GM12878 (cell line): ENCODE measurements around the gene ATF3. TPM values are rescaled to one million over a fixed set of nuclear protein-coding genes. Genes with fewer than 3 reads are reported as not detected.

Source experiments
- ATAC-seq: fragments of 200-7000 bp; cut with Tn5 transposase; 3 replicates; pipeline ENCODE4 v1.9.1; 2020; ENCODE audit warnings: mild to moderate bottlenecking, moderate library complexity
- BruUV-seq: library from RNA; stranded (reverse); fragments of 400-500 nt; replicated peaks from 2 replicates; lab custom pipeline; 2021; lab: Mats Ljungman, UMichigan
- CTCF ChIA-PET: fragments of 300-600 bp; sonication (Branson Sonifier 250); formaldehyde crosslinking; extraction: SDS; loops from one replicate; lab custom pipeline; 2021; ENCODE audit warnings: inconsistent platforms; lab: Yijun Ruan, JAX
- POLR2A ChIA-PET: fragments of 350-600 bp; formaldehyde crosslinking; extraction: SDS; loops from one replicate; lab custom pipeline; 2021; ENCODE audit warnings: inconsistent platforms; lab: Charles Lee
- RAD21 ChIA-PET: fragments of 300-600 bp; sonication (Branson Sonifier 250); formaldehyde crosslinking; loops from one replicate; lab custom pipeline; 2023; ENCODE audit warnings: antibody characterized with exemption; ENCODE audit not compliant: unreplicated experiment; lab: Charles Lee
- SMC1A ChIA-PET: fragments of 300-600 bp; sonication (Branson Sonifier 250); formaldehyde crosslinking; loops from one replicate; lab custom pipeline; 2023; ENCODE audit not compliant: unreplicated experiment, uncharacterized antibody; lab: Charles Lee
- DNase-seq: peaks from one replicate; pipeline ENCODE4 v3.0.0-alpha.2; 2011; ENCODE audit warnings: low read depth, low spot score
- FAIRE-seq: peaks from 3 replicates; lab custom pipeline; 2011; peaks lifted over from hg19 to GRCh38; lab: Jason Lieb, UNC
- H2AFZ ChIP-seq: 2 replicates; pipeline ENCODE4 v1.6.0; 2011; ENCODE audit warnings: low read depth, low read length, control low read depth; ENCODE audit not compliant: control insufficient read depth
- H3K27ac ChIP-seq: 2 replicates; pipeline ENCODE4 v1.5.1; 2011; ENCODE audit warnings: control low read depth; ENCODE audit not compliant: control insufficient read depth, insufficient read depth
- H3K27me3 ChIP-seq, 2 experiments: replicated peaks in 1 of 2; 2 replicates each; pipeline versions ENCODE4 v1.6.0 to v1.6.1; 2011; ENCODE audit warnings: low read length in 1 of 2; ENCODE audit not compliant: control insufficient read depth in 2 of 2, insufficient read depth in 2 of 2
- H3K36me3 ChIP-seq, 2 experiments: 2 replicates each; pipeline ENCODE4 v1.5.1; 2011; ENCODE audit warnings: low read length in 1 of 2; ENCODE audit not compliant: control insufficient read depth in 2 of 2, insufficient read depth in 2 of 2
- H3K4me1 ChIP-seq: 2 replicates; pipeline ENCODE4 v1.6.1; 2011; ENCODE audit warnings: mild to moderate bottlenecking, low read length, moderate library complexity, mixed read lengths; ENCODE audit not compliant: control insufficient read depth, insufficient read depth
- H3K4me2 ChIP-seq: 2 replicates; pipeline ENCODE4 v1.6.0; 2011; ENCODE audit warnings: control low read depth; ENCODE audit not compliant: control insufficient read depth, insufficient read depth
- H3K4me3 ChIP-seq: fragments of 200-600 bp; sonication (generic); 2 replicates; pipeline ENCODE4 v1.5.1; 2016
- H3K79me2 ChIP-seq: 2 replicates; pipeline ENCODE4 v1.6.0; 2011; ENCODE audit warnings: low read length; ENCODE audit not compliant: control insufficient read depth, insufficient read depth
- H3K9ac ChIP-seq: 2 replicates; pipeline ENCODE4 v1.8.0; 2011; ENCODE audit warnings: low read length, control low read depth, mixed read lengths; ENCODE audit not compliant: control insufficient read depth, insufficient read depth
- H3K9me3 ChIP-seq: replicated peaks from 3 replicates; pipeline ENCODE4 v1.5.1; 2011; ENCODE audit warnings: mild to moderate bottlenecking, low read length; ENCODE audit not compliant: control insufficient read depth, insufficient read depth
- H4K20me1 ChIP-seq: 2 replicates; pipeline ENCODE4 v1.6.0; 2011; ENCODE audit not compliant: control insufficient read depth, insufficient read depth
- CBX3 ChIP-seq: fragments of 200-600 bp; sonication (generic); IDR thresholded peaks from 2 replicates; pipeline ENCODE4 v1.6.1; 2016; ENCODE audit warnings: low read depth, borderline replicate concordance
- CEBPB ChIP-seq, 2 experiments: fragments of 150-350 bp in 1 of 2; IDR thresholded peaks; 2 replicates each; pipeline ENCODE4 v1.6.1; 2012 to 2014; ENCODE audit warnings: low read depth in 2 of 2, low read length in 2 of 2, borderline replicate concordance in 1 of 2, inconsistent platforms in 1 of 2
- CHD1 ChIP-seq: IDR thresholded peaks from 2 replicates; pipeline ENCODE4 v1.6.1; 2012; ENCODE audit warnings: low read depth, low read length, improper control_type of control experiment
- FOXM1 ChIP-seq: IDR thresholded peaks from 2 replicates; pipeline ENCODE4 v1.6.1; 2012; ENCODE audit warnings: low read depth, mild to moderate bottlenecking, inconsistent platforms, low read length, moderate library complexity
- JUNB ChIP-seq: IDR thresholded peaks from 2 replicates; pipeline ENCODE4 v1.6.1; 2016; ENCODE audit warnings: antibody characterized with exemption, mild to moderate bottlenecking
- MEF2B ChIP-seq: fragments of 450-650 bp; IDR thresholded peaks from 2 replicates; pipeline ENCODE4 v1.6.1; 2018; ENCODE audit warnings: mild to moderate bottlenecking, moderate library complexity; ENCODE audit not compliant: partially characterized antibody, poor library complexity, severe bottlenecking
- MYB ChIP-seq: fragments of 150-350 bp; IDR thresholded peaks from 2 replicates; pipeline ENCODE4 v1.6.1; 2014; ENCODE audit warnings: mild to moderate bottlenecking, low read depth, low read length, borderline replicate concordance
- NR2C1 ChIP-seq: fragments of 450-650 bp; IDR thresholded peaks from 2 replicates; pipeline ENCODE4 v1.6.1; 2017; ENCODE audit warnings: antibody characterized with exemption, mild to moderate bottlenecking, moderate library complexity
- PAX5 ChIP-seq: IDR thresholded peaks from 2 replicates; pipeline ENCODE4 v1.6.1; 2011; ENCODE audit warnings: low read depth, low read length, borderline replicate concordance
- RFX5 ChIP-seq: IDR thresholded peaks from 2 replicates; pipeline ENCODE4 v1.6.1; 2011; ENCODE audit warnings: low read depth, low read length, improper control_type of control experiment
- SMARCA5 ChIP-seq: fragments of 450-650 bp; IDR thresholded peaks from 2 replicates; pipeline ENCODE4 v1.6.1; 2017; ENCODE audit warnings: mild to moderate bottlenecking
- STAT1 ChIP-seq: fragments of 450-650 bp; conservative IDR thresholded peaks from 2 replicates; pipeline ENCODE4 v1.6.1; 2014; ENCODE audit warnings: antibody characterized with exemption, mild to moderate bottlenecking
- WGBS: methylation state at CpG from one replicate; pipeline ENCODE4 v1.1.6; 2016; ENCODE audit warnings: low lambda C conversion rate; ENCODE audit not compliant: insufficient replicate concordance, insufficient coverage; ENCODE audit errors: missing lambda C conversion rate; 5-methylcytosine and 5-hydroxymethylcytosine counted together
- in situ Hi-C: fragments of 300-500 bp; cut with MboI; formaldehyde crosslinking; loops from 9 replicates; pipeline ENCODE4 v1.14.3; 2018; ENCODE audit warnings: mixed read lengths
- intact Hi-C: fragments of 100-400 bp; cut with micrococcal nuclease; formaldehyde crosslinking; loops from one replicate; pipeline ENCODE4 v1.14.2; 2022; ENCODE audit not compliant: unreplicated experiment
- polyA plus RNA-seq, 11 experiments: library from polyadenylated mRNA; depleted of rRNA in 4 of 11; unstranded in 6 of 11; stranded (reverse) in 5 of 11; fragments of >200 nt; fragmentation: Nextera tagmentation in 4 of 11; fragmentation: Illumina TruSeq in 1 of 11; extraction: Ambion mirVana in 4 of 11; extraction: Trizol in 1 of 11; gene quantifications; 1 replicate in 1 of 11; 2 replicates in 10 of 11; pipeline versions ENCODE4 v1.2.1 to v1.2.3, GENCODE V29; 2011 to 2016; ENCODE audit warnings: inconsistent platforms in 2 of 11, missing spikeins in 2 of 11, low read depth in 1 of 11
- total RNA-seq, 4 experiments: library from RNA; depleted of rRNA in 3 of 4; stranded (reverse); fragments of >200 nt in 3 of 4; fragmentation: Illumina TruSeq in 1 of 4; extraction: Trizol in 1 of 4; gene quantifications; 2 replicates each; pipeline versions ENCODE4 v1.2.1 to v1.2.3, GENCODE V29; 2013 to 2021
- TF ChIP-seq, protein P1 (sequence below): fragments of 450-650 bp; IDR thresholded peaks from 2 replicates; pipeline ENCODE4 v1.6.1; 2016; ENCODE audit warnings: mild to moderate bottlenecking, moderate library complexity, borderline replicate concordance
- TF ChIP-seq, protein P2 (sequence below): fragments of 150-350 bp; IDR thresholded peaks from 2 replicates; pipeline ENCODE4 v1.6.1; 2016; ENCODE audit warnings: low read depth, low read length

Gene ATF3
- total and polyA plus RNA-seq, 10 of the 15 experiments (the other 5 are each of a cell fraction or from before 2014, with no cell fraction given) = 3.0 to 13.9 (median 8.3) TPM

DNA sequence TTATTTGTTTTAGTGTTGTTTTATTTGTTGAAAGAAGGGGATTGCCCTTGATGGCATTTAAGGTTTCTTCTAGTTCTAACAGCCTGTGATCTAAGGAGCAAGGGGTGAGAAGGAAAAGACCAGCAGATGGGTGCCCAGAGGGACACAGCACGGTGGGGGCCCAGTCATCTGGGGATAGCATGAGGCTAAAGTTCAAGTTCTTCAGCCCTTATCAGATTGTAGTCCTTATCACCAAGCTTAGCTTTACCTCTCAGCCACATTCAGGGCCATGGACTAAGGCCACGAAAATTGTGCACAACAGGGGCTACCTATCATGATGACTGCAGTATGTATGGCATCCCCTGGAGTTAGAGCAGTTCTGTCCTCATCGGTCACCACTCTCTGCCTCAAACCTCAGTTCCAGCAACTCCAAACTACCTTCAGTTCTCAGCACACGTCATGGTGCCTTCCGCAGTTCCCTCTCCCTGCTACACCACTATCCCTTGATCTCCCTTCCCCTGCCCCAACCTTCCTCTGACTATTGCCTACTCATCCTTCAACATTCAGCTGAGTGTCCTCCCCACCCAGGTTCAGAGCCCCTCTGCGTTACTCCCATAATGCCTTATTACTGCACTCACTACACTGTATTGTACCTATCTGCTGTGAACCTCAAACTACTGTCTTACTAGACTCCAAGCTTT is 36.4 kb downstream of the ATF3 start (continued):
- TF ChIP-seq JUNB (no peak), NR2C1 (no peak), CBX3 (no peak)

DNA sequence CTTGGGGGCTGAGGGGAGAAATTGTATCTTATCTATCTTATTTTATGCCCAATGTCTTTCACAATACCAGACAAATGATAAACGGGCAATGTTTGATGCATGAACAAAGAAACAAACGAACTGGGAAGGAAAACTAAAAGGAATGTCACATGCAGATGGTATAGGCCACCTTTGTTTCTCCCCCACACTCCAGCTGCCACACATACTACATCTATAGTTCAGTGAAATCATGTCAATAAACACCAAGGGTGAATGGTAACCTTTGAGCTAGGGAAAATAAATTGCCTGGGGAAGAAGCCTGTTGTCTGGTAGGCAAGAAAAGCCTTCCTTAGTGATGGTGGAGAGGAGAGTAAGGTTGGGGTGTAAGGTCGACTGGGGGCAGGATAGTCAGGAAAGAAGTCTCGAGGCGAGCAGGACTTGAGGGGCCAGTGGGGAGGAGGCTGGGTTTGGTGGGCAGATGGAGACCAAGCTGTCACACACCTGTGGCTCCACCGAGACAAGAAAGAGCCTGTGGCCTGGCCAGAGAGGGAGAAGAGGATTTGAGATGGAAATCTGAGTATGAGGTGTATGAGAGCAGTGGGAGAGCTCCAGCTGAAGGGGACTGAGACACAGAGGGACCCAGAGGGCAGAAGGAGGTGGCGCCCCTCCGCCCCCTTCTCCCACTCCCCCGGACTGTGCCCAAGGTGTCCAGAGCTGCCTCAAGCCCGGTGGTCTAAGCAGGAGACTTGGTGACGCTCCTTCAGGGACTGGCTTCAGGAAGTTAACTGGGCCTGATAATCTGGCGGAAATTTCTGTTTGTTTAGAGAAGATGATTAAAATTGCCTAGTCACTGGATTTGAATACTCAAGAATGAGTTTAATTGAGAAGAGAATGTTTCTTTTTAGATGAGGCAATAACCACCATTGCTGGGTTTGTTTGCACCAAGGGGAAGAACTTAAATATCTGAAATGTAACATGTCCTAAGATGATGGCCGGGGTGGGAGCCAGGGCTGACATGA is 37.3 kb downstream of the ATF3 start:
- WGBS = 32% methylated on average over 13 of the region's 13 CpGs
- FAIRE-seq = no peak
- TF ChIP-seq MEF2B = no peak
- no peak for TF ChIP-seq MYB
- no peak for TF ChIP-seq SMARCA5
- no peak for TF ChIP-seq FOXM1
- TF ChIP-seq CEBPB (IDR thresholded peaks at IDR 0.05; ENCODE audit: borderline replicate concordance in 1 of 2, low read depth in 2 of 2, low read length in 2 of 2) = no peak
- TF ChIP-seq, protein P1, sequence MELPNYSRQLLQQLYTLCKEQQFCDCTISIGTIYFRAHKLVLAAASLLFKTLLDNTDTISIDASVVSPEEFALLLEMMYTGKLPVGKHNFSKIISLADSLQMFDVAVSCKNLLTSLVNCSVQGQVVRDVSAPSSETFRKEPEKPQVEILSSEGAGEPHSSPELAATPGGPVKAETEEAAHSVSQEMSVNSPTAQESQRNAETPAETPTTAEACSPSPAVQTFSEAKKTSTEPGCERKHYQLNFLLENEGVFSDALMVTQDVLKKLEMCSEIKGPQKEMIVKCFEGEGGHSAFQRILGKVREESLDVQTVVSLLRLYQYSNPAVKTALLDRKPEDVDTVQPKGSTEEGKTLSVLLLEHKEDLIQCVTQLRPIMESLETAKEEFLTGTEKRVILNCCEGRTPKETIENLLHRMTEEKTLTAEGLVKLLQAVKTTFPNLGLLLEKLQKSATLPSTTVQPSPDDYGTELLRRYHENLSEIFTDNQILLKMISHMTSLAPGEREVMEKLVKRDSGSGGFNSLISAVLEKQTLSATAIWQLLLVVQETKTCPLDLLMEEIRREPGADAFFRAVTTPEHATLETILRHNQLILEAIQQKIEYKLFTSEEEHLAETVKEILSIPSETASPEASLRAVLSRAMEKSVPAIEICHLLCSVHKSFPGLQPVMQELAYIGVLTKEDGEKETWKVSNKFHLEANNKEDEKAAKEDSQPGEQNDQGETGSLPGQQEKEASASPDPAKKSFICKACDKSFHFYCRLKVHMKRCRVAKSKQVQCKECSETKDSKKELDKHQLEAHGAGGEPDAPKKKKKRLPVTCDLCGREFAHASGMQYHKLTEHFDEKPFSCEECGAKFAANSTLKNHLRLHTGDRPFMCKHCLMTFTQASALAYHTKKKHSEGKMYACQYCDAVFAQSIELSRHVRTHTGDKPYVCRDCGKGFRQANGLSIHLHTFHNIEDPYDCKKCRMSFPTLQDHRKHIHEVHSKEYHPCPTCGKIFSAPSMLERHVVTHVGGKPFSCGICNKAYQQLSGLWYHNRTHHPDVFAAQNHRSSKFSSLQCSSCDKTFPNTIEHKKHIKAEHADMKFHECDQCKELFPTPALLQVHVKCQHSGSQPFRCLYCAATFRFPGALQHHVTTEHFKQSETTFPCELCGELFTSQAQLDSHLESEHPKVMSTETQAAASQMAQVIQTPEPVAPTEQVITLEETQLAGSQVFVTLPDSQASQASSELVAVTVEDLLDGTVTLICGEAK = no peak
- TF ChIP-seq, protein P2, sequence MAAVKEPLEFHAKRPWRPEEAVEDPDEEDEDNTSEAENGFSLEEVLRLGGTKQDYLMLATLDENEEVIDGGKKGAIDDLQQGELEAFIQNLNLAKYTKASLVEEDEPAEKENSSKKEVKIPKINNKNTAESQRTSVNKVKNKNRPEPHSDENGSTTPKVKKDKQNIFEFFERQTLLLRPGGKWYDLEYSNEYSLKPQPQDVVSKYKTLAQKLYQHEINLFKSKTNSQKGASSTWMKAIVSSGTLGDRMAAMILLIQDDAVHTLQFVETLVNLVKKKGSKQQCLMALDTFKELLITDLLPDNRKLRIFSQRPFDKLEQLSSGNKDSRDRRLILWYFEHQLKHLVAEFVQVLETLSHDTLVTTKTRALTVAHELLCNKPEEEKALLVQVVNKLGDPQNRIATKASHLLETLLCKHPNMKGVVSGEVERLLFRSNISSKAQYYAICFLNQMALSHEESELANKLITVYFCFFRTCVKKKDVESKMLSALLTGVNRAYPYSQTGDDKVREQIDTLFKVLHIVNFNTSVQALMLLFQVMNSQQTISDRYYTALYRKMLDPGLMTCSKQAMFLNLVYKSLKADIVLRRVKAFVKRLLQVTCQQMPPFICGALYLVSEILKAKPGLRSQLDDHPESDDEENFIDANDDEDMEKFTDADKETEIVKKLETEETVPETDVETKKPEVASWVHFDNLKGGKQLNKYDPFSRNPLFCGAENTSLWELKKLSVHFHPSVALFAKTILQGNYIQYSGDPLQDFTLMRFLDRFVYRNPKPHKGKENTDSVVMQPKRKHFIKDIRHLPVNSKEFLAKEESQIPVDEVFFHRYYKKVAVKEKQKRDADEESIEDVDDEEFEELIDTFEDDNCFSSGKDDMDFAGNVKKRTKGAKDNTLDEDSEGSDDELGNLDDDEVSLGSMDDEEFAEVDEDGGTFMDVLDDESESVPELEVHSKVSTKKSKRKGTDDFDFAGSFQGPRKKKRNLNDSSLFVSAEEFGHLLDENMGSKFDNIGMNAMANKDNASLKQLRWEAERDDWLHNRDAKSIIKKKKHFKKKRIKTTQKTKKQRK = no peak
- TF ChIP-seq PAX5 = no peak
- TF ChIP-seq CHD1 = no peak
- no peak for TF ChIP-seq STAT1
- no peak for TF ChIP-seq RFX5

More for the DNA sequence above, 37.3 kb downstream of the ATF3 start:
- intact Hi-C loops (no loop called here), in situ Hi-C loops (no loop called here)
- ChIA-PET CTCF (interaction anchor here (0.9 kb wide), 1 partner anchor 19 kb away, joined by 3 read pairs; no protein-coding TSS in a partner anchor), POLR2A (no interaction called here), RAD21 (no interaction called here), SMC1A (interaction anchor here (0.7 to 1.0 kb wide), 2 partner anchors 19 to 52 kb away, joined by 3 to 5 read pairs; no protein-coding TSS in a partner anchor)
- Histone ChIP-seq H2AFZ (no peak overlapping the region), H3K4me1 (no peaks in the 10 kb centered on the region), H4K20me1 (no peaks in the 10 kb centered on the region), H3K9me3 (no peaks in the 10 kb centered on the region), H3K27ac (no peak overlapping the region), H3K79me2 (no peaks in the 10 kb centered on the region), H3K9ac (no peak overlapping the region), H3K4me3 (no peak overlapping the region), H3K4me2 (no peak overlapping the region), H3K27me3 (no peaks in the 10 kb centered on the region), H3K36me3 (no peaks in the 10 kb centered on the region)
- BruUV-seq = no TSS peak
- DNase-seq (no peak), ATAC-seq (no peak)
